Activated CD4-positive, alpha-beta T cell treated with anti-CD3 and anti-CD28 coated beads for 1 hour (primary cell): ENCODE results near the gene CCDC57.
A peak's percentile ranks its signal among the peaks of the same experiment; 100 is the strongest.

Source experiments
- DNase-seq: peaks from one replicate; pipeline ENCODE4 v3.0.0-alpha.2; 2020

Gene CCDC57

GRCh38 chr17:82077617-82078358, 134.9 kb downstream of the CCDC57 start:
- no peak for DNase-seq

DNA sequence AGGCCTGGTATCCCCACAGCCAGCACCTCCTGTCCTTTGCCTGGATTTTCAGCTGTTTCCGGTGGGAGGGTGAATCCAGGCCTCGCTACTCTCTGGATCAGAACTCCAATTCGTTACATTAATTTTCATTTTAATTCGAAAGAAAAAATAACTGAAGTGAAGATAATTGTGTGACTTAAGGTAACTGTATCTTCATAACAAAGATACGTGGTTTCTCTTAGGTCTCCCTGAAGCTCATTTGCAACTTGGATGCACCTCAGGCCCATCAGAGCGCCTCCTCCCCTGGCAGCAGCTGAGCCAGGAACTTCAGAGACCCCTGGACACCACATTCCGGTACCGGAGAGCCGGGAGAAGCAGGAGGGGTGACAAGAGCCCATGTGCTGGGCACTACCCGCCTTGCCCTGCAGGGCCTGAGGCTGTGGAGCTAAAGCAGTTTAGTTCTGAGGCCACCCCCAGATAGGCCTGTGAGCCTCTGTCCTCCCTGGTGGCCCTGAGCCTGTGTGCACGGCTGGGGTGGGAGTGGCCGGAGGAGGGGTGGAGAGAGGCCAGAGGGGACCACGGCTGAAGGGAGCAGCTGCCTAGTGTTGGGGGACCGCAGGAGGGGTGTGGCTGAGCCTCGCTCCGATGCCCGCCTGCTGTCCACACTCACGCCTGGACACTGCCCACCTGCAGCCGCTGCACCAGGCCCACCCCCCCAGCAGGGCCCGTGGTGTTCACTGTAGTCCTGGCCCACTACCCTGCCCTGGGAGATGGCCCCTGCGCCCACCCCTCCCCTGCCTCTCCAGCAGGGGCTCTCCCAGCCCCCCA, 135.7 kb downstream of the CCDC57 start:
- DNase-seq, result no peak

GRCh38 chr17:82076018-82076784, 136.4 kb downstream of the CCDC57 start:
- DNase-seq, result no peak

- no peak for DNase-seq
Observed at GRCh38 chr17:82073446-82073845, 139.2 kb downstream of the CCDC57 start.

GRCh38 chr17:82072827-82073226, 139.8 kb downstream of the CCDC57 start:
- DNase-seq, result no peak

GRCh38 chr17:82070611-82071010, 142.0 kb downstream of the CCDC57 start:
- no peak for DNase-seq

DNA sequence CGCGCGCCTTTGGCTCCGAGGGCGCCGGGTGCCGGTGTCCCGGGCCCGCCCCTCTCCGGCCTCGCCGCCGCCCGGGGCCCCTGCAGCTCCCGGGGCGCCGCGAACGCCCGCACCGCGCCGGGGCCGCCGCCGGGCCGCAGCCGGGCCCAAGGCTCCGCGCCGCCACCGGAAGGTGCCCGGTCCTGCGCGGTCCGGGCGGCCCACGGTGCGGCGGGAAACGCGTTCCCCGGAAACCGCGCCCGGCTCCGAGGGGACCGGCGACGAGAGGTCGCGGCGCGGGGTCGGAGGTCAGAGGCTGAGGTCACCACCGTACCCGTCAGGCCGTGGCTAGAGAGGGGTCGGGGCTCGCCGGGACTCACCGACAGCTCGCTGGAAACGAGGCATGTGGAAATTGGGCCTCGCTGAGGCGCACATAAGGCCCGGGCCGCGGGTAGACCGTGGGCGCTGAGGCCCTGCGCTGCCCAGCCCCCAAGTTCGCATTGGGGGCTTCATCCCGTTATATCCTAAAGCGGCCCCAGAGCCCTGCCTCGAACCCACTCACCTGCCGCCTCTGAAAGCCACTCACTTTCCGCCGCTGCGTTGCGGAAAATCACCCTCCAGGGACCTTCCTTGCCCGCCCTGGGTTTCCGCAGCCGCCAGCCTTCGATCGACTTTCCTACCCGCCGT, 146.9 kb downstream of the CCDC57 start, which contains the start of gene DUS1L:
DUS1L (minus strand) TSS at position 167 of the 666 bp plus-strand sequence. CDS start 745 bp downstream, outside the sequence.
- peak; percentile 65 for DNase-seq

DNA sequence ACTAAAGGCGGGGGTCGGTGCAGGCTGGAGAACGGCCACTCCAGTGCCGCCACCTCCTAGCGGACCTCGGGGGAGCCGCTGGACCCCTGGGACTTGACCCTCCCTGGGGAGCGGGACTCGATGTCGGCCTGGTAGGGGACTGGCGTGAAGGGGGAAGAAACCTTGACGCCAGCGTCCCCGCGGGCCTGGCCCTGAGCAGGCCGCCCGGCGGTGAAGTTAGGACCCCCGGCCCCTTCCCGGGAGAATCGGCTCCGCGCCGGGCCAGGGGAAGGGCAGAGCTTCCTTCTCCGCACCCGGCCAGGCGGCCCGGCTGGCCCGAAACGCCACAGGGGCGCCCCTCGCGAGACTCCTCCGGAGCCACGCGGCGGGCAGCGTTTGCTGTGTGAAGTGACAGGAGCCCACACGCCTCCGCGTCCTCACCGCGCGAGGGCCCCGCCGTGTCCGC, 147.4 kb downstream of the CCDC57 start:
- peak; percentile 23 for DNase-seq

DNA sequence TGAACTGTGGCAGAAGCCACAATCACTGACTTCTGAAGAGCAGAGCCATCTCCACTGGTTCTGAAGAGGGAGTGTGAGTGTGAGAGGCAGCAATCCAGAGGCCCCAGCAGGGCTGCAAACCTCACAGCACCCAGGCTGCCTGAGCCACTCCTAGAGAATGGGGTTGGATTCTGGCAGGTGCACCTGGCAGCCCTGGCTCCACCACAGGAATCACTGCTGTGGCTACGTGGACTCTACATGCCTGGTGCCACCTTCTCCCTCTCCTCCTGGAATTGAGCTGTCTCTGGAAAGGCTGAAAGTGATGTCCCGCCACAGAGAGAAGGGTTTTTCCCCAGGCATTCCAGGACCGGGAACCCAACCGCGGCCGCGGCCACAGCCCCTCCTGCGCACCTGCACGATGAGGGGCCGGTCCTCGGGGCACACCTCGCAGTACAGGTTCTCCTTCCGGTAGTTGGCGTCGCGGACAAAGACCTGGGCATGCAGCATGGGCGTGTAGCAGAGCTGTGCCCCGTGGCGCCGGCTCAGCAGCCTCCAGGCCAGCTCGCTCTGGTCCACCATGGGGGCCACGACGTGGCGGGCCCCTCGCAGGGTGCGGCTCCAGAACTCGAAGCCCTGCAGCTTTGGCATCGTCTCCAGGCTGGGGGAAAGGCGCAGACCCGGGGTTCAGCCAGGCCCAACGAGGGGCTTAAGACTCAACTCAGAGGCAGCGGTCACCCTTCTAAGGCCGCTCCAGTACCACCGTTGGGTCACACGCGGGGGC, 148.0 kb downstream of the CCDC57 start:
- no peak for DNase-seq

DNA sequence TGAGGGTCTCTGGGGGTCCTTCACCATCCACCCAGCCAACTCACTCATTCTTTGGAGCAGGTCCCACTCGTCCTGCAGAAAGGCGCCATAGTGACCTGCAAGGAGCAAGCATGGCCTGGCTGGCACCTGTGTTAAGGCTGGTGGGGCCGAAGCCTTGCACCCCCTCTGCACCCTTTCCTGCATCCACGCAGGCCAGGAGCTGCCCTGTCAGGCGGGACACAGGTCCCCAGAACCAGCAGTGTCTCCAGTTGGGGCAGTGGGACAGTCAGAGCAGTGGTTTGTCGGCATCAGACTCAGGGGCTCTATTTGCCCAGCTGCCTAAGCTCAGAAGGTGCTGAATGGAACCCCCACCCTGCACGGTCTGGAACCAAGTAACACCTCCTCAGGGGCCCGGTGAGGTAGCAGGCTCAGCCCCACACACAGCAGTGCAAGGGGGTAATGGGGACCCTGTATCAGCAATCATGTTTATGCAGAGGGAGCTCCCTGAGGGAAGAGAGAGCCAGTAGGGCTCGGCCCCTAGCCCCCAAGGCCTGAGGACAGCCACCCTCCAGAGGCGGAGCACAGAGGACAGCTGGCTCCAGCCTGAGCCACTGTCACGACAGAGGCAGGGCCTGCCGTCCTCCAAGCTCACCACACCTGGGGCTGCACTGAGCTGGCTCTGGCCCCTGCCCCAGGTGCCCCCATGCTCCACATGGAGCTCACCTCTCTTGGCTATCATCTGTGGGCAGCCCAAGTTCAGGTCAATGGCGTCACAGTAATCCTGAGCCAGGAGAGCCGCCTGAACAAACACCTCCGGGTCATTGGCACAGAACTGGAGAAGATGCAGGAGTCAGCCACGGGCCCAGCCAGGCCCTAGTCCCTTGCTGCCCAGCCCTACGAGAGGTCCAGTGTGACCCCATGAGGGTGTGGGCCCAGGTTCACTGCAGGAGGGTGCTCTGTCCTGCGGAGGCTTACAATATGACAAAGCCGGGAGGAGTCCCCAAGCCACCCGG, 148.9 kb downstream of the CCDC57 start:
- no peak for DNase-seq

DNA sequence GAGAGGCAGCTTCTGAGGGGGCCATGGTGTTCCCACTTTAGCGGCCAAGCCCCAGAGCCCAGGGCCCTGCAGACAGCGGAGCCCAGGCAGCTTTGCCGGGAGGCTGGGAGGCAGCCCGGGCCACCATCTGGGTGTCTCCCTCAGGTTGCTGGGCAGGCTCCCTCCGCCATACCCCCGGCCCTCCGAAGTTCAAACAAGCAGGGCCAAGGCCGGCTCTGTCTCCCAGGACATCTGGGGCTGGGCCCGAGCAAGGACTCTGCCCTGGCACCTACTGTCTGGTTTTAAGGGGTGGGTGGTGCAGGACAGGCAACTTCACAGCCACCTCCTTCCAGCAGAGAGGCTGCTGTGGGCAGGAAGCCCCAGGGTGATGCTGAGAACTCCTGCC, 149.7 kb downstream of the CCDC57 start:
- no peak for DNase-seq

DNA sequence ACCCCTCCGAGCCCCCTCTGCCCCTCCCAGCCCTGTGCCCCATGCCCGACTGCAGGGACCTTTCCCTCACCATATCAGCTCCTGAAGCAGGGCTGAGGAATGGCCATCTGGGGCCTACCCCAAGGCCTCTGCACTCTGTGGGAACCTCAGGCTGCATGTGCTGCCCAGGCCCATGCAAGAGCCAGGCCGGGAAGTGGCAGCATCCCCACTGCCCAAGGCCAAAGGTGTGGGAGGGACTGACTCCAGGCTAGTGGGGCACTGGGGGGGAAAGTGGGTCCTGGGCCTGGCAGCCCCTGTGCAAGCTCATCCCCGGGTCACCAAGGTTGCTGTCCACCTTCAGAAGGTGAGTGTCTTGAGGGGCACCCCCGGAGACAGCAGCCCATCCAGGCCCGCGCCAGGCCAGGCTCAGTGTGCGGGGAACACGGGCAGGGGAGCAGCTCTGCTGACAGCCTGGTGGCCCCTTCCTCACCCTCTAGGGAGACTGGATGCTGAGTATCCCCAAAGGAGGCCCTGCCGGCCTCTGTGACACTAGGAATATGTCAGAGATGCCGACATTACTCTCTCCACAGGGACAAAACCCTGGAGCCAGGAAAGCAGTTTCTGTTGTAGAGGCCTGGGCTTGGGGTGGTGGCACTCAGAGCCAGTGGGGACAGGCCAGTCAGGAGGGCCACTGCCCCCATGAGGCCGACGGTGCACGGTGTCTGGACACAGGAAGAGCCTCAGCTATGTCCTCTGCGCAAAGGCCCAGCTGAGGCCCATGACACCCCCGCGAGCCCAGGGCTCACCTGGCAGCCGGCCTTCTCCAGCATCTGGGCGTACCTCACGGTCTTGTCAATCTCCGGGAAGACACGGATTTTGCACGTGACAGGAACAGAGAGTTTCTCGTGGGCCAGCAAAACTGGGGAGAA, 150.3 kb downstream of the CCDC57 start:
- no peak for DNase-seq

DNA sequence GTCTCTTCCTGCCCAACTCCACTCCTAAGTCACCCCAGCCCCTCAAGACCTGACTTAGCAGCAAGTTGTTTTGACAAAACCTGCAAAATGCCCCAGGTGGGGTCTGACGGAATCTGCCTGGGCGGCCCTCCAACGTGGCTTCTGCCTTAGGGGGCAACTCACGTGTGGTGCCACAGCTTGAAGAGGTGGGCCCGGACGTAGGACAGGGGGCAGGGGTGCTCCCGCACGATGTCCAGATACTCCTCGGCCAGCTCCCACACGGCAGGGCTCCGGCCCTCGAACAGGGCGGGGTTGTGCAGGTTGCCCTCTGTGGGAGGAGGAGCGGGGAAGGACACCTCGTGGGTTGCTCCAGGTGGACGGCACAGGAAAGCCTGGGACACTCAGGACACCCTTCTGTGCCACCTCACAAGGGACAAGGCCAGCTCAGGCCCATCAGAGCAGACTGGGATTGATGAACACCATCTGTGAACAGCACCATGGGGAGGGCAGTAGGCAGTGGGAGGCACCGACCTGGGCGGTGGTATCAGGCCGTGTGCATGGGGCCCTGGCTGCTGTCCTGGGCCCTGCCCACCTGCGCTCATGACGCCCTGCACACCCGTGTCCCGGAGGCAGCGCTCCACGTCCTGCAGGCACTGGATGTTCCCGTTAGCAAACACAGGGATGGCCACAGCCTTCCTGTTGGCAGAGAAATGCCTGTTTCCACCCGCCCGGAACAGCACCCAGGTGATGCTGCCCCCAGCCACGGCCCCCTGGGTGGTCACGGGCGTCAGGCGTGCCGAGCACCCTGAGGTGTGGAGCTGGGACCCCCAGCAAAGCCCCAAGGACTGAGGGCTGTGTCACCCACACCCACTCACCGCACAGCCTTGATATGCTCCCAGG, 151.4 kb downstream of the CCDC57 start:
- DNase-seq, result no peak

GRCh38 chr17:82060614-82061013, 152.0 kb downstream of the CCDC57 start:
- no peak for DNase-seq

GRCh38 chr17:82060001-82060380, 152.7 kb downstream of the CCDC57 start:
- no peak for DNase-seq

DNA sequence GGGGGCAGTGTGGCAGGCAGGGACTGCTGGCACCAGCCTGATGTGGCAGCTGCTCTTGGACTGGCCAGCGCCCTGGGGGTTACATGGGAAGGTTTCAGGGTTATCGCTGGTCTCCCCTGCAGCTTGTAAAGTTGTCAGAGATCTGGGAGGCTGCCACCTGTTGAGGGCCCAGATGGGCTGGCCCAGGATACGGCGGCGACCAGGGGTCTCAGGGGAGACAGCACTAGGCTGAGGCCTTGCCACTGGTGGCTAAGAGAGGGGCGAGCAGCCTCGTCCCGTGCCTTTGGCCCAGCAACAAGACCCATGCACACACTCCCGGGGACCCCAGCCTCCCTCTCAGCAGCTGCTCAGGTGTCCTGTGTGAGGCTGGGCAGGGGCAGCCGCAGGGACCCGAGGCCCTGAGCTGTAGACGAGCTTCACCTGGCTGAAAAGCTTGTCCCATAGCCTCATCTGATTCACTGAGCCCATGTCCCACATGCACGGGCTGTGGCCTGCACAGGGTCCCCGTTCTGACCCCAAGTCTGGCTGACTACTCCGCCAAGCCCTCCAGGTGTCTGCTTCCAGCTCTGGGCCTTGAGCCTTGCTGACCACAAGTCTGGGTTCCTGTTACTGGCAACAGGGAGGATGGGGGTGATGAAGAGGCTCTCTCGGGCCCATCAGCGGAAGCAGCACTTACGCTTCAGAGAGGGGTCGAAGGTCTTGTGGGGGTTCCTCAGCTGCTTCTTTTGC, 153.2 kb downstream of the CCDC57 start:
- no peak for DNase-seq

DNA sequence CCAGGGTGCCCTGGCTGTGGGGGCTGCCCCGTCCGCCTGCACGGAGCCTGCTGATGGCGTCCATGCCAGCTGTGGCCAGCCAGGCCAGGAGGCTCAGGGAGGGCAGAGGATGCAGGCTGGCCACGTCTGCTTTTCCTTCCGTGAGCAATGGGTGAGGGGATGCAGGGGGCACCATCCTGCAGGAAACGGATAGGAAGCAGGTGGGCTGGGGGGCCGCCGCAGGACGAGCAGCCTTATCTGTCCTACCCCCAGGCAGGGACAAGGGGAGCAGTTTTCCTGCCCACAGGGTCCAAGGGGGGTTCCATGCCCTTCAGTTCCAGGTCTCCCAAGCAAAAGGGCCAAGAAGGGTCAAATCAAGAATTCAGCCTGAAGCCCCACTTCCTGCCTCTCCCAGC, 153.8 kb downstream of the CCDC57 start:
- no peak for DNase-seq
